Measurements from ENCODE around the gene SYCN.
A peak's percentile ranks its signal among the peaks of the same experiment; 100 is the strongest.

Gene SYCN

DNA sequence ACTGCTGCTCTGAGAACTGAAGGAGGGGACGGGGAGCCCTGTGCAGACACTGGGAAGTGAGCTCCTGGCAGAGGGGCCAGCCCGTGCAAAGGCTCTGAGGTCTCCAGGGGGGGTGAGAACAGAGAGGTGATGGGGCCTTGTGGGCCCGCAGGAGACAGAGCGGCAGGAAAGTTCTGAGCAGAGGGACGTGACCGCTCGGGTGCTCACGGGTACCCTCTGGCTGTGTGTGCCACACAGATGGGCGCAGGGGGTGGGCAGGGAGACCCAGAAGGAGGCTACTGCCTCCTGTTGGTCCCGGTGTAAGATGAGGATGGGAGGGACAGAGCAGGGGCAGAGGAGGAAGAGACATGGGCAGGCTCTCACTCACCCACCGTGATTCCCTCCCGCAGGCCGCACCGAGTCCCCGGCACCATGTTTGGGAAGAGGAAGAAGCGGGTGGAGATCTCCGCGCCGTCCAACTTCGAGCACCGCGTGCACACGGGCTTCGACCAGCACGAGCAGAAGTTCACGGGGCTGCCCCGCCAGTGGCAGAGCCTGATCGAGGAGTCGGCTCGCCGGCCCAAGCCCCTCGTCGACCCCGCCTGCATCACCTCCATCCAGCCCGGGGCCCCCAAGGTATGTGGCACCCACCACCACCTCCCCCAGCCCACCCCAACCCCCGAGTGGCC lies 34.8 kb downstream of the SYCN start:
- no peak for DNase-seq

DNA sequence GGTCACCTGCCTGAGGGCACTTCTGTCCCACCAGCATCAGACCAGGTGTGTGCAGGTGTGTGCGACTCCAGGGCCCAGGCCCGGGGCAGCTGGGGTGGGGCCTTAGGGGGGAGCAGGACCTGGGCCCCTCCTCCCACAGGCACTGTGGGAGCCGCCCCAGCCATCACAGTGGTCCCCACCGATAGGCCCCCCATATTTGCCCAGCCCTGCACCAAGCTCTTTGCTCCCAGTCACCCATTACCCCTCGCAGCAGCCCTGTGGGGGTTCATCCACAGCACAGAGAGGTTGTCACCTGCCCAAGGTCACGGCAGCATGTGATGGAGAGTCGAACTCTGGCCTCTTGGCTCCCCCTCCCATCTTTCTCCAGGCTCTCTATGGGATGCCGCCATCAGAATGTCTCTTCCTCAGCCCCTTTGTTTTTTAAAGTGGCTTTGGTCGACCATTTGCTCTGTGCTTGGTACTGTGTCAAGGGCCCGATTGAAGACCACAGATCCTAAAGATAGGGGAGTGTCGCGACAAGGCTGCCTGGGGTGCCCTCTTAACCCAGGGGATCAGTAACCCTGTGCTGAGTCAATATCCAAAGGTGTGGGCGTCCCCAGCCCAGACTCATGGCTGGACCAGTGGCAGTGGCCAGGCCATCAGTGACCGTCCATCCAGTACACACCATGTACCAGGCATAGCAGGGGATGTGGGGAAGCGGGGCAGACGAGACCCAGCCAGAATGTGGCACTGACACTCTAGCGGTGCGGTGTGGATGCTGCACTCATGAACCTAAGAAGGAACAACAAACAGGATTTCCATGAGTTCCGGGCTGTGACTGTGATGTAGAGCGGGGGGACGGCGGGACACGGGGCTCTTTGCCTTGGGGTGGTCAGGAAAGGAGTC lies 35.6 kb downstream of the SYCN start:
- DNase-seq, result no peak

DNA sequence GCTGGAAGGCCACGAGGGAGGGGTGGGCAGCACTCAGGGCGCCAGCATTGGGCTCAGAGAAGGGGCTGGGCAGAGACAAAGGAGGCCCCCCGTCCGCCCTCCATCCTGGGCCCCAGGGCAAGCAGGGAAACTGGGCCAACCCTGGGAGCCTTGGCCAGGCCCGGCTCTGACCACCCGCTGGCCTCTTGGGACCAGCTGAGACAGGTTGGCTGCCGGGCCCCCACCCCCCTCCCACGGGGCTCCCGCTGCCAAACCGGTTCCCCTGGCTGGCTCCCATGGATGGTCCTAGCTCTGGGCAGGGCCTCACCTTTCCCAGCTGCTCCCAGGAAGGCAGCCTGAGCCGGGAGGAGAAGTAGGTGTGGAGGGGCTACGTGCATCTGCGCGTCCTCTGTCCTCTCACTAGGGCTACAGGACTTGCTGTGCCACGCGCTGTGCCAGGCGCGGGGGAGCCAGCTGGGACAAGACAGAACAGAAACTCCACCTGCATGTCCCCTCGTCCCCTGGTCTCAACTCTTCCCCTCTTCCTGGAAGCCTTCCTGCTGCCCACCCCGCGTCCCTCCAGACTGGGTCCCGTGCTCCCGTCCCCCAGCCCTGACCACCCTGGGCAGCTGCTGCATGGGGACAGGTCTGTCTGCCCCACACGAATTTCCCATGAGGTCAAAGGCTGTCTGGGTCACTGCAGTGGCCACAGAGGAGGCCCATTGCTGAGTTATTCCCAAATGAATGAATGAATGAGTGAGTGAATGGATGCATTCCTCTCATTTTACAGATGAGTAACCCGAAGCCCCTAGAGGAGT lies 36.4 kb downstream of the SYCN start:
- peak; percentile 55 for DNase-seq

DNA sequence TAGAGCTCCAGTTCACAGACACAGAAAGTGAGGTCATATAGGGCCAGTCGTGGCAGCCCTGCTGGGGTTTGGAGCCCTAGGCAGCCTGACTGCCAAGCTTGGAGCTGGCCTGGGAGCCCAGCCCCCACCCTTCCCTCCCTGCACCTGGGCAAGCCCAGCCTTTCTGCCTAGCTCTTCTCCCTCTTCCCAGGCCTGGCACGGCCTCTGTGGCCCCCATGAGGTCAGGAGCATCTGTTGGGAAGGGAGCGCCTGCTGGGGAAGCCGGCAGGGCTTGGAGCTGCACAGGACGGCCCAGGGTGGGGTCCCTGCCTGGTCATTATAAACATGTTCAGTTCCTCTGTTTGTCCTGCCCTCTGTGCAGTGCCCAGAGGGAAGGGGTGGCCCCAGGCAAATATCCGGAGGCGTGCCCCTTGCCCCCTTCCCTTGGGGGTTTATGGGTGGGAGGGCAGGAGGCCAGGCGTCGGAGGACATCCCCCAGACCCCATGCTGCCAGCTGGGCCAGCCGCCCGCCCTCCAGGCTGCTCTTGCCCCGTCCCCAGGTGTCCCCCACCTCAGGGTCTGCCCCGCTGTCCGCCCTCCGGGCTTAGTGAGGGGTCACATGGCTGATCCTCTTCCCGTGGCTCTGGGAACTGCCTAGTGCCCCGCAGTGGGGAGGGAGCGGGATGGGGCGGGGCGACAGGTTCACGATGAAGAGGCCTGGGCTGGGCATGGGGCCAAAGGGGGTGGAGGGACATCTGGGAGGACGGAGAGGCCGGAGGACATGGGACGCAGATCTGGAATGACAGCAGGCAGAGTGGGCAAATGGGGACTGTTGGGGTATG lies 37.3 kb downstream of the SYCN start:
- DNase-seq, result peak; percentile 89

DNA sequence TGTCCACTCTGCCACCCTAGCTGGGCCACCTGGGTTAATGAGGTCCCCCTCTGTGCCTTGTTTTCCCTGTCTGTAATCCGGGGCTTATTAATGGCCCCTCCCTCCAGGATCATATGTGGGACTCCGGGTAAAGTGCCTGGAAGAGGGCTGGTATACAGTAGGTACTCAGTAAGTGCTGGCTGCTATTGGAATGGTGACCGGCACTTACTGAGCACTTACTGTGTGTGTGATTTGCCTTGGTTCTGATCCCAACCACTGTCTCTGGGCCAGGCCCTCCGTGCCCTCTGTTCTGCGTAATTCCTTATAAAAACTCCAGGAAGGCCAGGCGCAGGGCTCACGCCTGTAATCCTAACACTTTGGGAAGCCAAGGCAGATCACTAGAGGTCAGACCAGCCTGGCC lies 38.2 kb downstream of the SYCN start:
- DNase-seq, result no peak

DNA sequence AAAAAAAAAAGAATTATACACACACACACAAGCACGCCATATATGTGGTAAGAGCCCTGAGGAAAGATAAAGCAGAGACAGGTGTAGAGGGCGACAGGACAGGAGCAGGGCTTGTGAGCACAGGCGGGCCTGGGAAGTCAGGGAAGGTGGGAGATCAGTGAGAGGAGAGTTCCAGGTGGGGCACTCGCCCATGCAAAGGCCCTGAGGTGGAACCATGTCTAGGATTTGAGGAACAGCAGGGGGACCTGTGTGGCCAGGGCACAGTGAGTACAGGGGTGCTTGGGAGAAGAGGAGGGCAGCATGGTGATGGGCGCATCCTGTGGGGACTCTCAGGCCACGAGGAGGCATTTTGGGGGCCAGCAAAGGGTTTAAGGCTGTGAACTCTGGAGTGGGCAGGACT lies 39.8 kb downstream of the SYCN start:
- DNase-seq, result no peak

DNA sequence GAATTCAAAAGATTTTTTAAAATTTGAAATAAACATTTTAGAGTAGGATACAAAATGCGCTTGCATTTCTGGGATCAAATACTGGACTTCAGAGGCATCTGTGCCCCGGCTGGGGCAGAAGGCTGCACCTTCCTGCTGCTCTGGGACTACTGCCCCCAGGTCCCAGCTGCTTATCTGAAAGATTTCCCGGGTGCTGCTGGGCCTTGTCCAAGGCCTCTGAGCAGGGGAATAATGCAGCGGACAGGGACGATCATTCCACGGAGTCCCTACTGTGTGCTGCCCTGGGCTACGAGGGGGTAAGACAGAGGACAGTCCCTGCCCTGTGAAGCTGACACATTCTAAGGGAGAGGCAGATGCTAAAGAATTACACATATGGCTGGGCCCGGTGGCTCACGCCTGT lies 40.4 kb downstream of the SYCN start:
- DNase-seq, result no peak

DNA sequence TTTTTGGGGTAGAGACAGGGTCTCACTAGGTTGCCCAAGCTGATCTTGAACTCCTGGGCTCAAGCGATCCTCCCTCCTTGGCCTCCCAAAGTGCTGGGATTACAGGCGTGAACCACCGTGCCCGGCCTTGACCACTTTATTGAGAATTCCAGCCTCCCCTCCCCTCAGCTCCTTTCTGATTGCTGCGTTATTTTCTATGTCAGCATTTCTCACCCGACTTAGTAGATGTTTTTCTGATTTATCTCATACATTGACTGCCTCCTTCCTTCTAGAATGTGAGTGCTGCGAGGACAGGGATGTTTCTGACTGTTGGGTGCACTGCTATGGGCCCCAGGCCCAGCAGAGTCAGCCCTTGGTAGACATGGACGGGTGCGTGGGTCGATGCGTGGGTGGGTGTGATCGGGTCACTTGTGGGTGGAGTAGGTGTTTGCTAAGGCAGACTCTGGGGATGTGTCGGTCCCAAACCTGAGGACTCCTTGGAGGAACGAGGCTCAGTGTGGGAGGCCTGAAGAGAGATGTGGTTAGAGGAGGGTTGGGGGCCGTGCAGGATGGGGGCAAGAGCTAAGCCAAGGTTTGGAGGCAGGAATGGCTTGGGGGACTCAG lies 41.5 kb downstream of the SYCN start:
- no peak for DNase-seq

DNA sequence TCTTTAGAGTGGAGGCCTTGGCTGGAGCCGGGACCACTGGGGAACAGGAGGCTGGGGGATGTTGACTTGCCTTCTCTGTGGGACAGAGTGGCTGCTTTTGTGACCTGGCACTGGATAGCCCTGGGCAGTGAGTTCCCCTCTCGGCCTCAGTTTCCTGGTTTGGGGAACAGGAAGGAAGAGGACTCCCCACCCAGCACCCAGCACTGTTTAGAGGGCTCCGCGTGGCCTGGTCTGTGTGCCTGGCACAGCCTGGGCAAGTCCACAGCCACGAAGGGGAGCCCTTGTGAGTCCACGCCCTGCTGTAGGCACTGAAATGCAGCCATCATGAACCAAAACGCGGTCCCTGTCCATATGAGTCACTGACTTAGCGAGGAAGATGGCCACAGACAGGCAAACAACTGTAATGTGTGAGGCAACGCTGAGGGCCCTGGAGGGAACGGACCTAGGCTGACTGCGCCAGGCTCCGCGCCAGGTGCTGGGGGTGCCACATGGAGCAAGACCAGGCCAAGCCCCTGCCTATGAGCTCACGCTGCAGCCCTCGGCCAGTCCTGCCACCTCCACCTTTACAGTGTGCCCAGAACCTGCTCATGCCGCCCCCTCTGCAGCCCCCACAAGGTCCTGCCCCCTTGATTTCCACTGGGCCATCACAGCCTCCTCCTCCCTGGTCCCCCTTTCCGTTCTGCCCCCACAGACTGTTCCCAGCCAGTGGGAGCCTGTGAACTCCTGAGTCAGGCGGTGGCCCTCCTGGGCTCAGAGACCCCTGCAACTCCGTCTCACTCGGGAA lies 43.0 kb downstream of the SYCN start:
- DNase-seq, result no peak

DNA sequence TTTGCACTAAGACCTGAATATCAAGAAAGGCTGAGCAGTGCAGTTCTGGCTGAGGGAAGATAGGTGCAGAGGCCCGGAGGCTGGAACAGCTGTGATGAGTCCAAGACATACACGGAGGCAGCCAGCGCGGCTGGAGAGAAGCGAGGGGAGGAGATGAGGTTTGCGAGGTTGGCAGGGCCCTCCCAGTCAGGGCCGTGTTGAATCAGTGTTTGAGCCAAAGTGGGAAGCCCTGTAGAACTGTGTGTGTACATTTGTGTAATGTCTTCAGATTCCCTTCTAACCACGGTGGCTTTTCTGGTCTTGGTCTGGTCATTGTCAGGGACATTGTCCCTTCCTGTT lies 43.6 kb downstream of the SYCN start:
- DNase-seq, result no peak

DNA sequence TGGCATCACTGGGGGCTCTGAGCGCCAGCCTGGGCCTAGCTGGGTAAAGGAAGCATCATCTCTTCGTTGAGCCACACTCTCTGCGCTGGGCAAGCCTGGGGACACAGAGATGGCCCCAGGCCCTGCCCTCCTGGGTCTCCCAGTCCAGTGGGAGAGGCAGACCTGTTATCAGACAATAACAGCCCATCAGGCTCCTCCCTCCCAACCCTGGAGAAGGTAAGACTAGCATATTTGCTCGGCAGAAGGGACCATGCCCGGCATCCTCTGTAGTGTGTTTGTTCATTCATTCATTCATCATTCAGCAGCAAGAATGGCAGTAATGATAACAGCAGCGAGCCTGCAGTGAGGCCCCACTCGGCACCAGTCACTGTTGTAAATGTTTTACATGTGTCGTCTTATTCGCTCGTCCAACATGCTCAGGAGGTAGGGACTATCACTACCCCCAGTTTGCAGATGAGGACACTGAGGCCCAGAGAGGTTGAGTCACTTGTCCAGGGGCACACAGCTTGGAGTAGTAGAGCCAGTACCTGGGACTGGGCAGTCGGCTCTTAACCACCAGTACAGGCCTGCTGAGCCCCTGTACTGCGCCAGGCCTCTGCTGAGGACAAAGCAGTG lies 45.3 kb downstream of the SYCN start:
- no peak for DNase-seq

DNA sequence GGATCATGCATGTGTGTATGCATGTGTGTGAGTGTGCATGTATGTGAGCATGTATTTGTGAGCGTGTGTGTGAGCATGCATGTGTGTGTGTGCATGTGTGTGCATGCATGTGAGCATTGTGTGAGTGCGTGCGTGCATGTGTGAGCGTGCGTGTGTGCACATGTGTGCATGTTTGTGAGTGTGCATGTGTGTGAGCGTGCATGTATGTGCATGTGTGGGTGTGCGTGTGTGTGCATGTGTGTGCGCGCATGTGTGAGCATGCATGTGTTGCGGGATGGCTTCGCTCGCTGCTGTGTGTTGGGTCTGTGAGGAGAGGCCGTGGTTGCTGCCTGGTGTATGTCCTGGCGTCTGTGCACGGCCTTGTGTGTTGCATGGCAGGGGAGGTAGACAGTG lies 46.1 kb downstream of the SYCN start:
- no peak for DNase-seq

DNA sequence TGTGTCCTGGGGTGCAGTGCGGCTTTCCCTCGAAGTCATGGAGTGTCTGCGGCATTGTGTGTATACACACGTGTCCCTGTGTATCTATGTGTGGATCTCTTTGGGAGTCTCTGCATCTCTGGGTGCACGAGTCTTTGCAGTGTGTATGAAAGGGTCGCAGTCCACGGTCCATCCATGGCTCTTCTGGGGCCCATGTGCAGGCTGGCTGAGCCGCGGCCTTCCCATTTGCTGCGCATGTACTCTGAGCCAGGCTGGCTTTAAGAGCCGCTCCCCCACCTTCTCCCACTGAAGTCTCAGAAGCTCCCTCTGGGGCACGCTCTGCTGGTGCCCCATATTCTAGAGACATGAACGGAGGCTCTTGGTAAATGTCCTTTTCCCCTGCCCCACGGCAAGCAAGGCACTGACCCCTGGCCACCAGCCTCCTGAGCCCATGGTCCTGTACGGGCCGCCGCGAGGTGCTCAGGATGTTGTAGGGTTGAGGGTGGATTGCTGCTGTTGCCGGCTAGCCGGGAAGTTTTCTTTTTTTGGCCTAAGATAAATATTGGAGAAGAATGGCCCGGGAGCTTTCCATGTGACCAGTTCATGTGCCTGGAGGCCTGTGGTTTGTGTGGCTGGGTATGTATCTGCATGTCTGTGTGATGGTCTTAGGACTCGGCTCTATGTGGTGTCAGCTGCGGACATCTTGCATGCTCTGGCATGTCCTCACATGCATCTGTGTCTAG lies 46.6 kb downstream of the SYCN start:
- no peak for DNase-seq

DNA sequence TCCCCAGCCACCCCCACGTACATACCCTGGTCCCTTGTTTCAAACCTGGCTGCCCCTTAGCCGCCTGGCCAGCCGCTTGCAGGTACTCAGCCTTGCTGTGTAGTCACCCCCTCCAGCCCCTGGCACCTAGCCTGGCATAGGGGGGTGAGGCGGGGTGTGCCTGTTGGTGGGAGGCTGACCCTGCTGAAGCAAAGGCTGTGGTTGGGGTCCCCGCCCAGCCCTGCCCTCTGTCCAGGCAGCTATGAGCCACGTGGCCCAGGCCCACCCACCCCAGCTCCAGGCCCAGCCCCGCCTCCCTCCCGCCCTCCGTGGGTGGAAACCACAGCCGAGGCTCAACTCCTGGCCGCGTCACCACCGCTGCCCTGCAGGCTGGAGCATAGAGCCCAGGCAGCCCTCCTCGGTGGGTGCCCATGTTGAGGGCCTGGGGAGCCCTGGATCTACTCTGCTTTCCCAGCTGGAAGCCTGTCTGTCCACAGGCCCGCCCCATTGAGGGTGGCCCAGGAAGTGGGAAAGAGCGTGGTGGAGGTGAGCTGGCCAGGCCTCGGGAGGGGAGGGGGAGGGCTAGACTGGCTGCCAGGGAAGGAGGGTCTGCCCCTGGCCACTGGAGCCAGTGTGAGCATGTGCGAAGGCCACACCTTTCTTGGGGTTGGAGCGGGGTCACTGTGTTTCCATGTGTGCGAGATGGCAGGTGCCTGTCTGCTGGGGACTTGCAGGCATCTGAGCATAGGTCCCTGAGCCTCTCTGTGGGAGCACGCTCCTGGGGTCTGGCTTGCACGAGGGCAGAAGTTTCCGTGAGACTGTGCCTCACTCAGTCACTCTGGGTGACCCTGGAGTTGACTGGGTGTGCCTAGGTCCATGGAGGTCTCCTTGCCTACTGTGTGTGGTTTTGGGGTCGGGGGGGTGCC lies 47.5 kb downstream of the SYCN start:
- DNase-seq, result no peak

DNA sequence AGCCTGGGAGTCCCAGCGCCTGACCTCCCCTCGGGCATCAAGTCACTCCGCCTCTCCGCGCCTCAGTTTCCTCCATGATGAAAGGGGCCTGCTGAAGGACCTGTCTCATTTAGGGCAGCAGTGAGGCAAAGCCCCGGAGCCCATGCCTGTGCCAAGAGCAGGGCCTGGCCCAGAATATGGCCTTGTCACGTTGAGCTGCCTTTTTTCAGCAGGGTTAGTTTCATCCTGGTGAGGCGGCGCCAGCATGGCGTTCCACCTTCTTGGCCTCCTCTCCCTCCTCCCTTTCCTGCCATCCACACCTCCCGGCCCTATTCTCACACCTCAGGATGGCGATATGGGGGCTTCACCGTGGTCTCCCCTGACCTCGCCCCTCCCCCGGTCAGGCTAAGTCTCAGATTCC lies 48.3 kb downstream of the SYCN start:
- DNase-seq, result no peak

DNA sequence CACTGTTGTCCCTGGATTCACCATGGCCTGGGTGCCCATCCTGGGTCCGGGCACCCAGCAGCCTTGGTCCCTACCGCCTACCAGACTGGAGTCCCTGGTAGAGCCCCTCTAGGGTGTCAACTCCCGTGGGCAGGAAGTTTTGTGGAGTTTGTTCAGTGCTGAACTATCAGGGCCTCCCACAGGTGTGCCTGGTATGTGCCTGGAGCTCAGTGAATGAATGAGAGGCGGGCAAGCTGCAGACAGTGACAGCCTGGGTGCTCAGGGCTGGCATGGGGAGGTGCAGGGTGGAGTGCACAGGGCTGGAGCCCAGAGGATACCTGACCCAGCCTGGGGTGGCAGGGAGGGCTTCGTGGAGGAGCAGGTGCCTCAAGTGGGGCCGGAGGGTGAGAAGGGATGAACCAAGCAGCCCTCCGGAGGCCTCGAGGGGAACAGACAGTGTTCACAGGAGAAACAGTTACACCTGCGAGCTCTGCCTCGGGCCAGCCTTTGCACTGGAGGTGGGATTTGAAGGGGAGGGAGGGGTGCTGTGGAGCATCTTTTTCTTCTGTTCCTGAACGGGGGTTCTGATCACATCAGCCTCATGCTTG lies 48.9 kb downstream of the SYCN start:
- no peak for DNase-seq

DNA sequence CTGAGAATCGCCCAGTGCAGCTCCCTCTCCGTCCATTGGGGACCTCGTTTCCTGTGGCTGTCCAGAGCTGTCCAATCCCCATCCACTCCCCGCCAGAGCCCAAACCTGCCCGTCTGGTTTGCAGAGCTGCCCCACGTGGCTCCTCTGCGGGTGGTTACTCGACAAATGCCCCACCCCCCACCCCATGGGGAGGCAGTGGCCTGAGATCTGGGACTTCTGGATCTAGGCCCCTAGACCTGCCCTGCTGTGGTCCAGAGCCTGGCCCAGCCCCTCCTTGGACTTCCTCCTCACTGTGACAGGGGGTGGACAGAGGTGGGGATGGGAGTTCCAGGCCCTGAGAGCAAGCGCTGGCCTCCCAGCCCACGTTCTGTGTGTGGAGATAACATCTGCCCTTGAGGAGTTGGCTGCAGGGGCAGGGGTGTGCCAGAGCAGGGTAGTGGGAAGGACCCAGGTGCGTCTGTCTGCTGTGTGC lies 49.4 kb downstream of the SYCN start:
- DNase-seq, result no peak

DNA sequence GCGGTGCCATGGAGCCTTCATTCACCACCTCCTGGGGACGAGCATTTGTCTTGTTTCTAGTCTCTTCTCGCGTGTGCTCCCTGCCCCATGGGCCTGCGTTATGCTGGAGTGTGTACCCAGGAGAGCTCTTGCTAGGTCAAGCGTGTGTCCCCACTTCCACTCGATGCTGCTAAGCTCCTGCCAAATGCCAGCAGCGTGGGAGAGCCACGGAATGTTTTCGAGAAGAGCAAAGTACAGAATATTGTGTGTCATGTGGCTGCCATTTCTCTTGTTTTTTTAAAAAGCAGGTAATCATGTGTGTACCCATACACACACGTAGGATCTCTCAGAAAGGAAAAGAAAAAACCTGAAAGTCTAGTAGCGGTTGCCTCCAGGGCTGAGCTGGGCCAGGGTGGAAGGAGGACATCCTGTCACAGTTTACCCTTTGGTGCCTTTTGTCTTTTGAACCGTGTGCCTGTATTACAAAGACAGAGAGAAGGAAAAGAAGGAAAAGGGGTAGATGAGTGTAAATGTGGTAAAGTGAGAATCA lies 49.9 kb downstream of the SYCN start:
- no peak for DNase-seq

All from DMS79 (cell line).